HEK293T (cell line): ENCODE data around the gene PRPF40B.

Experiments used
- CTCF ChIA-PET: fragments of 350-600 bp; formaldehyde crosslinking; extraction: SDS; loops from one replicate; lab custom pipeline; 2021; ENCODE audit warnings: antibody characterized with exemption, inconsistent platforms; lab: Yijun Ruan, JAX
- POLR2A ChIA-PET: fragments of 350-600 bp; formaldehyde crosslinking; extraction: SDS; loops from one replicate; lab custom pipeline; 2020; ENCODE audit warnings: antibody characterized with exemption, inconsistent platforms; lab: Yijun Ruan, JAX
- DNase-seq: peaks from one replicate; pipeline ENCODE4 v3.0.0; 2012; ENCODE audit warnings: mixed read lengths; ENCODE audit errors: extremely low spot score
- ARNT ChIP-seq: fragments of 450-650 bp; IDR thresholded peaks from 2 replicates; pipeline ENCODE4 v1.6.1; 2017; ENCODE audit warnings: mild to moderate bottlenecking
- BHLHE40 ChIP-seq: fragments of 450-650 bp; IDR thresholded peaks from 2 replicates; pipeline ENCODE4 v1.6.1; 2016; ENCODE audit warnings: mild to moderate bottlenecking, moderate library complexity, borderline replicate concordance
- CTBP1 ChIP-seq: fragments of 450-650 bp; IDR thresholded peaks from 2 replicates; pipeline ENCODE4 v1.6.1; 2016; ENCODE audit warnings: borderline replicate concordance
- ELF4 ChIP-seq: fragments of 450-650 bp; IDR thresholded peaks from 2 replicates; pipeline ENCODE4 v1.6.1; 2017; ENCODE audit warnings: antibody characterized with exemption
- FOXA1 ChIP-seq: fragments of 450-650 bp; IDR thresholded peaks from 2 replicates; pipeline ENCODE4 v1.6.1; 2016; ENCODE audit warnings: mild to moderate bottlenecking
- FOXK2 ChIP-seq: fragments of 450-650 bp; IDR thresholded peaks from 2 replicates; pipeline ENCODE4 v1.6.1; 2016; ENCODE audit warnings: mild to moderate bottlenecking
- FOXM1 ChIP-seq: fragments of 450-650 bp; IDR thresholded peaks from 2 replicates; pipeline ENCODE4 v1.6.1; 2017; ENCODE audit warnings: mild to moderate bottlenecking, borderline replicate concordance
- HDGF ChIP-seq: fragments of 450-650 bp; IDR thresholded peaks from 2 replicates; pipeline ENCODE4 v1.6.1; 2017; ENCODE audit warnings: antibody characterized with exemption, borderline replicate concordance
- L3MBTL2 ChIP-seq: fragments of 450-650 bp; conservative IDR thresholded peaks from 2 replicates; pipeline ENCODE4 v1.6.1; 2016; ENCODE audit warnings: mild to moderate bottlenecking
- LEF1 ChIP-seq: fragments of 450-650 bp; IDR thresholded peaks from 2 replicates; pipeline ENCODE4 v1.6.1; 2017; ENCODE audit warnings: mild to moderate bottlenecking, borderline replicate concordance
- NFRKB ChIP-seq: fragments of 450-650 bp; IDR thresholded peaks from 2 replicates; pipeline ENCODE4 v1.6.1; 2016; ENCODE audit warnings: mild to moderate bottlenecking, moderate library complexity
- SP1 ChIP-seq: fragments of 450-650 bp; IDR thresholded peaks from 2 replicates; pipeline ENCODE4 v1.6.1; 2017
- SUZ12 ChIP-seq: fragments of 450-650 bp; IDR thresholded peaks from 2 replicates; pipeline ENCODE4 v1.6.1; 2016; ENCODE audit warnings: mild to moderate bottlenecking
- TARDBP ChIP-seq: fragments of 450-650 bp; IDR thresholded peaks from 2 replicates; pipeline ENCODE4 v1.6.1; 2016
- ZNF384 ChIP-seq: fragments of 450-650 bp; IDR thresholded peaks from 2 replicates; pipeline ENCODE4 v1.6.1; 2016
- TF ChIP-seq, protein P1 (sequence below): fragments of 450-650 bp; IDR thresholded peaks from 2 replicates; pipeline ENCODE4 v1.6.1; 2016

Gene PRPF40B

DNA sequence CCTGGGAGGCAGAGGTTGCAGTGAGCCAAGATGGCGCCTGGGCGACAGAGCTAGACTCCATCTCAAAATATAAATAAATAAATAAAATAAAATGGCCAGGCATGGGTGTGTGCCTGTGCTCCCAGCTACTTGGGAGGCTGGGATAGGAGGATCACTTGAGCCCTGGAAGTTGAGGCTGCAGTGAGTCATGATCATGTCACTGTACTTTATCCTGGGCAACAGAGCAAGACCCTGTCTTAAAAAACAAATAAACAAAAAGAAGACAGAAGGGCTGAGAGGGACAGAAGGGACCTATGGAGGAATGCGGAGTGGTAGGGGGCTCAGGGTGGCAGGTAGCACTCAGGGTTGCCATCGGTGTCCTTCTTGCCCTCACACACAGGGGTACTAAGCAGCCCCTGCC is 40.8 kb downstream of the PRPF40B start:
- ChIA-PET POLR2A (no interaction called here), CTCF (interaction anchor here (1.5 kb wide), 1 partner anchor 39 kb away, joined by 3 read pairs; no protein-coding TSS in a partner anchor)
- DNase-seq: no peak
- no peak for TF ChIP-seq SUZ12
- TF ChIP-seq L3MBTL2: no peak
- TF ChIP-seq NFRKB: no peak
- TF ChIP-seq BHLHE40: no peak
- TF ChIP-seq FOXA1: no peak
- TF ChIP-seq, protein P1, sequence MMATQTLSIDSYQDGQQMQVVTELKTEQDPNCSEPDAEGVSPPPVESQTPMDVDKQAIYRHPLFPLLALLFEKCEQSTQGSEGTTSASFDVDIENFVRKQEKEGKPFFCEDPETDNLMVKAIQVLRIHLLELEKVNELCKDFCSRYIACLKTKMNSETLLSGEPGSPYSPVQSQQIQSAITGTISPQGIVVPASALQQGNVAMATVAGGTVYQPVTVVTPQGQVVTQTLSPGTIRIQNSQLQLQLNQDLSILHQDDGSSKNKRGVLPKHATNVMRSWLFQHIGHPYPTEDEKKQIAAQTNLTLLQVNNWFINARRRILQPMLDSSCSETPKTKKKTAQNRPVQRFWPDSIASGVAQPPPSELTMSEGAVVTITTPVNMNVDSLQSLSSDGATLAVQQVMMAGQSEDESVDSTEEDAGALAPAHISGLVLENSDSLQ: no peak
- TF ChIP-seq ARNT: no peak
- no peak for TF ChIP-seq FOXM1
- no peak for TF ChIP-seq SP1

GRCh38 chr12:49664591-49665239 is 41.4 kb downstream of the PRPF40B start:
- no peak for DNase-seq
- CTCF ChIA-PET: interaction anchor here (0.7 to 1.5 kb wide), 2 partner anchors 38 to 722 kb away, joined by 3 to 7 read pairs; no protein-coding TSS in a partner anchor
- no peak for TF ChIP-seq FOXK2
- TF ChIP-seq, protein P1: no peak
- TF ChIP-seq FOXM1: no peak
- no peak for TF ChIP-seq HDGF
- TF ChIP-seq BHLHE40: no peak
- TF ChIP-seq SUZ12: no peak
- no peak for TF ChIP-seq TARDBP
- TF ChIP-seq FOXA1: no peak
- TF ChIP-seq ARNT: no peak
- TF ChIP-seq CTBP1: no peak
- TF ChIP-seq NFRKB: no peak
- no peak for TF ChIP-seq SP1
- TF ChIP-seq LEF1: no peak
- TF ChIP-seq ELF4: no peak
- no peak for TF ChIP-seq L3MBTL2
- no peak for TF ChIP-seq ZNF384
- POLR2A ChIA-PET: no interaction called here

- POLR2A ChIA-PET: no interaction called here
- CTCF ChIA-PET: interaction anchor here (0.7 kb wide), 1 partner anchor 723 kb away, joined by 7 read pairs; no protein-coding TSS in a partner anchor
- TF ChIP-seq ARNT (no peak), FOXA1 (no peak), NFRKB (no peak), CTBP1 (no peak), ELF4 (no peak), SUZ12 (no peak), BHLHE40 (no peak)
- TF ChIP-seq, protein P1: no peak
- DNase-seq: no peak
These were observed 42.0 kb downstream of the PRPF40B start for GRCh38 chr12:49665384-49665783.

- POLR2A ChIA-PET: no interaction called here
- TF ChIP-seq ZNF384: no peak
- TF ChIP-seq ELF4: no peak
- no peak for TF ChIP-seq BHLHE40
- no peak for TF ChIP-seq SUZ12
- no peak for TF ChIP-seq LEF1
- no peak for TF ChIP-seq ARNT
- no peak for TF ChIP-seq FOXA1
- no peak for TF ChIP-seq NFRKB
- TF ChIP-seq CTBP1: no peak
- TF ChIP-seq, protein P1: no peak
- DNase-seq: no peak
- CTCF ChIA-PET: no interaction called here
These were observed 42.8 kb downstream of the PRPF40B start for GRCh38 chr12:49666176-49666575.

DNA sequence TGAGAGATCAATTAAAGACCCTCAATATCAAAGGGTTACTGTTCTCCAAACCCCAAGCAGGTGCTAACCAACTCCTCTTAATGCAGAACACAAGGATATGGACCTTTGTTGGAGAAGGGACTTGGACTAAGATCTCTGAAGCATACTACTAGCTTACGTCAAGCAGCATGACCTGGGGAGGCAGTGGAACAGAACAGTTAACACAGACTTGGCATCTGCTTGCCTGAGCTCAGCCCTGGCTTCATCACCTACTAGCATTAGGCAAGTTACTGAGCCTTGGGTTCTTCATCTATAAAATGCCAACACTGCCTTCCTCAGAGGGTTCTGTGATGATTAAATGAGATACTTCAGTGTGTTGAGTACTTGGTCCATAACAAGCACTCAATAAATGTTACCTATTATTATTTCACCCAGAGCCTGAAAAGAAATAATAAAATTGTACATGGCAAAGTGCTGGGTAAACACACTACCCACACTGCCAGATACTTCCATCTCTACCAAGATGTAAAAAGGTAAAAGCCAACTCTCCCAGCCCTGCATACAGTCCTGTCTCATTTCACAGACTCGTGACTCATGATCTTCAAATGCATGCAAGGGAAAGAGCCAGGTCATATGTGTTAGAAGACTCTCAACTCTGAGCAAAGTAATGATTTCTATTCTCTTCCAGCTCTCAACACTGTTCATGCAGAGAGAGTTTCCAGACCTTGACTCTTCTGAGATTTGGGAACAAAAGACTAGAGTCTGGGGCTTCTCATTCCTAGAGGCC is 44.1 kb downstream of the PRPF40B start:
- no peak for DNase-seq
- TF ChIP-seq, protein P1: no peak
- no peak for TF ChIP-seq SUZ12
- no peak for TF ChIP-seq TARDBP
- TF ChIP-seq NFRKB: no peak
- no peak for TF ChIP-seq BHLHE40
- TF ChIP-seq CTBP1: no peak
- TF ChIP-seq FOXM1: no peak
- no peak for TF ChIP-seq HDGF
- TF ChIP-seq LEF1: no peak
- ChIA-PET POLR2A (no interaction called here), CTCF (no interaction called here)
